Loucy (cell line): ENCODE data around the gene SSTR5.

ENCODE experiments used
- CTCF ChIP-seq: fragments of 200-600 bp; sonication (generic); conservative IDR thresholded peaks from 2 replicates; pipeline ENCODE4 v1.5.1; 2014; ENCODE audit warnings: mild to moderate bottlenecking, antibody characterized with exemption, low read length
- EZH2phosphoT487 ChIP-seq: fragments of 200-600 bp; IDR thresholded peaks from 2 replicates; pipeline ENCODE4 v1.6.1; 2018; ENCODE audit warnings: antibody characterized with exemption, mild to moderate bottlenecking, moderate library complexity, borderline replicate concordance

GRCh38 chr16:1093284-1094123 lies 21.0 kb downstream of the SSTR5 start:
- TF ChIP-seq CTCF (no peak), EZH2phosphoT487 (no peak)
